Measurements from ENCODE around the gene TMEM59L.

GRCh38 chr19:18636969-18637629, 24.4 kb downstream of the TMEM59L start, which contains the start of gene KLHL26:
- TF ChIP-seq CTCF (conservative IDR thresholded peaks at IDR 0.05 in 1 of 2, IDR thresholded peaks at IDR 0.05 in 1 of 2; ENCODE audit: low read depth in 1 of 2, low read length in 2 of 2) (no peak), EZH2 (IDR thresholded peaks at IDR 0.05; ENCODE audit: low read length, missing control alignments) (no peak)

Data from fibroblast of lung (primary cell).